ENCODE data around the gene COL5A2.

The COL5A2 gene

GRCh38 chr2:189143925-189144324, 35.6 kb downstream of the COL5A2 start:
- H3K4me3 ChIP-seq (ENCODE audit: low read depth, low read length): no peak overlapping the region

DNA sequence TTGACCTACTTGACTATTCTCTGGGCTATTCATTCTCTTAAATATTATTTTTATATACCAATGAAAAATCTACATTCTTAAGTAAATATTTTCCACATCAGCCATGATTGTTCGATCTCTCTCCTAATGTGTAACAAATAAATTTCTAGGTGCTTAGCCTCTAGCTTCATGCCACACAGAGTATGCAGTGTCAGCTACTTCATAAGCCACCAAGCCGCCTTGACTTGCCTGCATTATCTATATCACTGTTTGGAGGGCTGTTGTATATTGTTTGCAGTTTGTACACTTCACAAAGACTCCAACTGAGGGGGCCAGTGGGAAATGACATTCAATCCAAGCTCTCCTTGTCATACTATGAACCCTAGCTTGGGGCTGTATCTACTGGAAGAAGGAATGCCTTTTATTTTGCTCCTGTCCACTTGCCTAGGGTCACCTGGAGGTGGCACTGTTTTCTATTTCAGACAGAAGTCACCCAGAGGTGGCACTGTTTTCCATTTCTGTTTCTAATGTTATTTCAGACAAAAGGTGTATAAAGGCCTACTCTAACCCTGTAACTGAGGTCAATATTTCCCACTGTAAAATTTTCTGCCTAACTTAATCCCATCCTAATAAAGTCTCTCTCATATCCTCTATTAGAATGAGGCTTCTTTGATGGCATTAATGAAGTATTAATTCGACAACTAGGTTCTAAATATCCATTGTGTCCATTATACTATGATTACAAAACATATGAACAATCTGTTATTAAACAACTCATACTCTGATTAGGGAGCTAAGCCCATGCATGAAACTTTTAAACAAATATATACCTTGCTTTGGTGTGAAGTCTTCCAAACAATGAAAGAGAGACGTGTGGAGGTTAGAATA, 36.4 kb downstream of the COL5A2 start:
- DNase-seq: peak; percentile 33
- Histone ChIP-seq H3K4me3 (ENCODE audit: low read depth, low read length) (no peak overlapping the region), H3K27me3 (no peaks in the 10 kb centered on the region), H3K4me1 (no peaks in the 10 kb centered on the region), H3K36me3 (no peaks in the 10 kb centered on the region), H3K9me3 (no peaks in the 10 kb centered on the region)
- TF ChIP-seq, protein P1, sequence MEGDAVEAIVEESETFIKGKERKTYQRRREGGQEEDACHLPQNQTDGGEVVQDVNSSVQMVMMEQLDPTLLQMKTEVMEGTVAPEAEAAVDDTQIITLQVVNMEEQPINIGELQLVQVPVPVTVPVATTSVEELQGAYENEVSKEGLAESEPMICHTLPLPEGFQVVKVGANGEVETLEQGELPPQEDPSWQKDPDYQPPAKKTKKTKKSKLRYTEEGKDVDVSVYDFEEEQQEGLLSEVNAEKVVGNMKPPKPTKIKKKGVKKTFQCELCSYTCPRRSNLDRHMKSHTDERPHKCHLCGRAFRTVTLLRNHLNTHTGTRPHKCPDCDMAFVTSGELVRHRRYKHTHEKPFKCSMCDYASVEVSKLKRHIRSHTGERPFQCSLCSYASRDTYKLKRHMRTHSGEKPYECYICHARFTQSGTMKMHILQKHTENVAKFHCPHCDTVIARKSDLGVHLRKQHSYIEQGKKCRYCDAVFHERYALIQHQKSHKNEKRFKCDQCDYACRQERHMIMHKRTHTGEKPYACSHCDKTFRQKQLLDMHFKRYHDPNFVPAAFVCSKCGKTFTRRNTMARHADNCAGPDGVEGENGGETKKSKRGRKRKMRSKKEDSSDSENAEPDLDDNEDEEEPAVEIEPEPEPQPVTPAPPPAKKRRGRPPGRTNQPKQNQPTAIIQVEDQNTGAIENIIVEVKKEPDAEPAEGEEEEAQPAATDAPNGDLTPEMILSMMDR (IDR thresholded peaks at IDR 0.05; ENCODE audit: low read depth, low read length): peak; percentile 95

More at GRCh38 chr2:189143925-189144324, 35.6 kb downstream of the COL5A2 start:
- H3K4me1 ChIP-seq: no peaks in the 10 kb centered on the region
- no peaks in the 10 kb centered on the region for H3K27me3 ChIP-seq
- no peaks in the 10 kb centered on the region for H3K36me3 ChIP-seq
- TF ChIP-seq, protein P1 (IDR thresholded peaks at IDR 0.05; ENCODE audit: low read depth, low read length): no peak
- H3K9me3 ChIP-seq: no peaks in the 10 kb centered on the region
- no peak for DNase-seq

DNA sequence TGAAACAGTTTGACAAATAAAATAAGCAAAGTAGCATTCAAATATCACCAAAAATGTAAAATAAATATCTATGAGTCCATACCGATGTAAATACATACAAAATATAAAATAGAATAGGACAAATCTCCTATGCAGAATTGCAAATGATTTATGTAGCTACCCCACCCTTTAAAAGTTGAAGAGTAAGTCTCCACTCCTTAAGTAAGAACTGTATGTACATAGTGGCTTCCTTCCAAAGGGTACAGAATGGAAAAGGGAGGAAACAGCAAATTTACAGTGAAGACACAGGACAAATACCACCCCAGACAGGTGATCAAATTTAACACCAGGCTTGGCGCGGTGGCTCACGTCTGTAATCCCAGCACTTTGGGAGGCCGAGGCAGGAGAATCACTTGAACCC, 40.8 kb downstream of the COL5A2 start:
- no peak for DNase-seq
- Histone ChIP-seq H3K27me3 (no peaks in the 10 kb centered on the region), H3K4me1 (no peaks in the 10 kb centered on the region), H3K36me3 (no peaks in the 10 kb centered on the region), H3K4me3 (ENCODE audit: low read depth, low read length) (no peak overlapping the region), H3K9me3 (no peaks in the 10 kb centered on the region)
- TF ChIP-seq, protein P1 (IDR thresholded peaks at IDR 0.05; ENCODE audit: low read depth, low read length): no peak

DNA sequence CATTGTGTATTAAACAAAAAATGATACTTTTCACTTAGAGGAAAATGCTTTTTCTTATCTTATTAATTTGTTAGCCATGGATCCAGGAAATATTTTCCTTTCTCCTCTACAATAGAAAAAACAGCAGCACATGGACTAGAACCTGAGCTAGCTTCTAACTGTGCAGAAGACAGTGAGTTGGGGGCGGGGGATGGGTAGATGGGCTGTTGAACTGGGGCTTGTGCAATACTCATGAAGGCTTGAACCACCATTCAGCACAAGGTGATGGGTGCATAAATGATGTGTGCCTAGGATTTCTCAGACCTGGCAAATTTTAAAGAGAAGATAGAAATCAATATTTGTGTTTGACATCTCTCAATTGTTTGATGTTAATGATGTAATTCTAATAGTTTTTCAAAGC, 42.0 kb downstream of the COL5A2 start:
- no peak for DNase-seq
- H3K4me3 ChIP-seq (ENCODE audit: low read depth, low read length): no peak overlapping the region

DNA sequence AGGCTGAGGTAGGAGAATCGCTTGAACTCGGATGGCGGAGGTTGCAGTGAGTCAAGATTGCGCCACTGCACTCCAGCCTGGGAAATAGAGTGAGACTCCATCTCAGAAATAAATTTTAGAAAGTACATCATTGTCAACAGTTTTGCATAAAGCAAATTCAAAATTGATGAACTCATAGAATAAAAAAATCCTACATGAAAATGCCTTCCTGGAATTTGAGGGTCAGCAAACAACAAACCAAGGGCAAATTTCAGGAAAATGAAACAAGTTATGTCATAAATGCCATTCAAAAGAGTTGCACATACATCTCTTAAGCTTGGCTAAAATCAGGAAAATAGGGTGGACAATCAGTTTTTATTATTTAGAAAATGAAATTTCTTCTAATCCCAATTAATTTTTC, 45.1 kb downstream of the COL5A2 start:
- no peaks in the 10 kb centered on the region for H3K36me3 ChIP-seq
- no peaks in the 10 kb centered on the region for H3K4me1 ChIP-seq
- no peak overlapping the region for H3K4me3 ChIP-seq (ENCODE audit: low read depth, low read length)
- TF ChIP-seq, protein P1 (IDR thresholded peaks at IDR 0.05; ENCODE audit: low read depth, low read length): no peak
- DNase-seq: no peak
- H3K9me3 ChIP-seq: no peaks in the 10 kb centered on the region
- no peaks in the 10 kb centered on the region for H3K27me3 ChIP-seq

More for the DNA sequence above, 42.0 kb downstream of the COL5A2 start:
- TF ChIP-seq, protein P1 (IDR thresholded peaks at IDR 0.05; ENCODE audit: low read depth, low read length): no peak
- no peaks in the 10 kb centered on the region for H3K36me3 ChIP-seq
- H3K27me3 ChIP-seq: no peaks in the 10 kb centered on the region
- no peaks in the 10 kb centered on the region for H3K9me3 ChIP-seq
- H3K4me1 ChIP-seq: no peaks in the 10 kb centered on the region

GRCh38 chr2:189131991-189132390, 47.6 kb downstream of the COL5A2 start:
- Histone ChIP-seq H3K36me3 (no peaks in the 10 kb centered on the region), H3K4me1 (no peaks in the 10 kb centered on the region), H3K9me3 (no peaks in the 10 kb centered on the region), H3K4me3 (ENCODE audit: low read depth, low read length) (no peak overlapping the region), H3K27me3 (no peaks in the 10 kb centered on the region)
- DNase-seq: no peak
- TF ChIP-seq, protein P1 (IDR thresholded peaks at IDR 0.05; ENCODE audit: low read depth, low read length): no peak

Measured in BE2C (cell line).